HG03457 (cell line): ENCODE data around the gene FRMD4A.
"Not testable (repeated sequence)": the region's sequence is repeated elsewhere in the genome, so short reads cannot be mapped to it uniquely, and the experiment has no call there.

Source experiments
- ATAC-seq: cut with Tn5 transposase; IDR thresholded peaks from one replicate; pipeline ENCODE4 v1.9.1; 2021; ENCODE audit warnings: moderate number of reproducible peaks; ENCODE audit not compliant: unreplicated experiment

Gene FRMD4A

DNA sequence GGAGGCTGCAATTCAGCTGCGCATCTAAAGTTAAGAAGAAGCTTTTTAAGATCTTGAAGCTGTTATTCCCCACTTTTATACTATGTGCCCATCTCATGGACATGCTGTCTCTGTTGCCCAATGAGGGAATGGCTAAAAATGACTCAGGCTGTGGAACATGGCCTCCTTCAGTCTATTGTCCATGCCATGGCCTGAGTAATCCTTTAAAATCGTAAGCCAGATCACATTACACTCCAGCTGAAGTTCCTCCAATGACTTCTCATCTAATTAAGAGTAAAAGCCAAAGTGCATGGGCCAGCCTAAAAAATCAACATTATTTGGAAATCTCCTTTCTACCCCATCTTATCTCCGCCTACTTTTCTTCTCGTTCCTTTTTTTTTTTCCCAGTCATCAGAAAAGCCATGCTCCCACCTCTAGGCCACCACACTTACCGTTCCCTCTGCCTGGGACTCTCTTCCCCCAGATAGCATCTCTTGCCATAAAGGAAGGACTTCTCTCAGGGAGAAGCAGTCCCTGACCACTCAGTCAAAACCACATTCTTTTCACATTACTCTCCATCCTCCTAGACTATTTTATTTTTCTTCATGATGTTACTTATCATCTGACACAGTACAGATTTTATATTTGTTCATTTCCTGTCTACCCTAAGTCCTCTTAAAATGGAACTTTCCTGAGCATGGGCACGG is 406.5 kb downstream of the FRMD4A start:
- no peak for ATAC-seq

DNA sequence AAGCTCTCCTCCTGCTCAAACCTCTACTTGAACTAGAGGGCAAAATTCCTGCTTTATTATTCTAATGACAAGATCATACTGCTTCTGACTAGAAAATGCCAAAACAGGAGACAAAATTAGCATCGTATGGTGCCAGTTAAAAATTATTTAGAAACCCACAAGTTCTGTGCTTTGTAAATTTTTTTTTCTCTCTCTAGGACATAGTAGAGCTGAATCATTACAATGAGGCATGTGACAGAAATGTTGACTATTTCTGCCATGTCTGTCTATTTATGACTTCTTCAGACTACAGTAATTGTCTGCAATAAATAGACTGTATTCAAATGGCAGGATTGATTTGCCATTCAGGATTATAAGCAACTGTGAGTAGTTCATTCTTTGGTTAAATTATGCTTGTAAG is 408.1 kb downstream of the FRMD4A start:
- ATAC-seq, result no peak

DNA sequence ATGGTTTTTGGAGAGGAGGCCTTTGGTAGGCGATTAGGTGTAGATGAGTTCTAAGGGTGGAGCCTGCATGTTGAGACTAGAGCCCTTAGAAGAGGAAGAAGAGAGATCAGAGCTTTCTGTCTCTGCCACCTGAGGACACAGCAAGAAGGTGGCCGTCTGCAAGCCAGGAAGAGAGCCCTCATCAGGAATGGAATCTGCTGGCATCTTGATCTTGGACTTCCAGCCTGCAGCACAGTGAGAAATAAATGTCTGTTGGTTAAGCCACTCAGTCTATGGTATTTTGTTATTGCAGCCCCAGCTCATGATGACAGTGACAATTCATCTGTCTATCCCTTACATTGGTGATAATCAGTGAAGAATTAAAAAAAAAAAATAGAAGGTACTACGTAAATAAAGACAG is 408.8 kb downstream of the FRMD4A start:
- no peak for ATAC-seq

GRCh38 chr10:13921131-13921530 is 409.6 kb downstream of the FRMD4A start:
- not testable (repeated sequence) for ATAC-seq

DNA sequence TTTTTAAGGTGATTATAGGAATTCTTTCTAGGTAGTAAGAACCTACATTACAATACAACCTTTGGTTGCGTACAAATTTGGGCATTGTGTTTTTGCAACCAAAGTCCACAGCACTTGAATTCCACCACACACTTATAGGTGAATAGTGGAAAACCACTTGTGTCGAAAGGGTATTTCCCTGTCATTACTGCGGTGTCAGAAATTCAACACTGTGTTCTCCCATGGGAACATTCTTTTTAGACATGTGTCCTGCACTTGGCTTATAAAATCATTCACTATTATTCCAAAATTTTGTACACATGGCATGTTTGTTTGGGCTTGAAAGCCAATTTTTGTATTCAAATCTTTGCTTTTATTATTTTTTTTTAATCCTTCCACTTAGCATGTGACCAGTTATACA is 410.3 kb downstream of the FRMD4A start:
- ATAC-seq, result no peak

DNA sequence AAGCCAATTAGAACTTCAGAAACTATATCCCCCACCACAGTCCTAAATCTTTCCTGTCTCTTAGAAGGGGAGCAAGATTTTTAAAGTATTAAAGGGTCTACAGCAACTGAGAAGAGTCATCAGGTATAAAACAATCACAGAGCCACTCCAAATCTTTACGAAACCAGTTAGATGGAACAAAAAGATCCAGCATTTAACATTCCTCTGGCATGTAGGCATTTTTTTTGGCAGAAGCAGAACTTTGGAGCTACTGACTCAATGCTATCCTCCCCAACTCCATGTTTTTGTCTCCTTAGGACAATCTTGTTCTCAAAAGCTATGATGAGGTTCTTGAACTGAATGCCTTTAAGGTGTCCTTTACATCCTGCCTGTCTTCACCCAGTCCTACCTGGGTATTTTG is 410.7 kb downstream of the FRMD4A start:
- ATAC-seq, result no peak

DNA sequence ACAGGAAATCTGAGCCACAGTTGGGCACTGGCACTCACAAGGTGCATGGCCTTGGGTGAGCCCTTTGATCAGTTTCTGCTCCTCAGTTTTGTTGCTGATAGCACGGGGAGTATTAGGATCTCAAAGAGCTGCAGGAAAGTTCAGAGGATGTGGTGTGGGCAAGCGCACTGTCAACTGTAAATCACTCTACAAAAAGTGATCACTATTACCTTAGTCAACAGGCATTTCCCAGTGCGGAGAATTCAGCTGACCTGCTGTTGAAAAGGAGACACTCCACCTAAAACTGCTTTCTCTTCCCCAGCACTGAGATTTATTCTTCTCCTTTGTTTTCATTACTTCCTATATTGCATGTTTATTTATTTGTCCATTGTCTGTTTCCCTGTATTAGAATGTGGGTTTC is 412.9 kb downstream of the FRMD4A start:
- ATAC-seq, result no peak

- no peak for ATAC-seq
These were observed 414.3 kb downstream of the FRMD4A start for GRCh38 chr10:13916384-13916947.

GRCh38 chr10:13915710-13916109 is 415.0 kb downstream of the FRMD4A start:
- no peak for ATAC-seq

GRCh38 chr10:13913897-13914296 is 416.8 kb downstream of the FRMD4A start:
- no peak for ATAC-seq

DNA sequence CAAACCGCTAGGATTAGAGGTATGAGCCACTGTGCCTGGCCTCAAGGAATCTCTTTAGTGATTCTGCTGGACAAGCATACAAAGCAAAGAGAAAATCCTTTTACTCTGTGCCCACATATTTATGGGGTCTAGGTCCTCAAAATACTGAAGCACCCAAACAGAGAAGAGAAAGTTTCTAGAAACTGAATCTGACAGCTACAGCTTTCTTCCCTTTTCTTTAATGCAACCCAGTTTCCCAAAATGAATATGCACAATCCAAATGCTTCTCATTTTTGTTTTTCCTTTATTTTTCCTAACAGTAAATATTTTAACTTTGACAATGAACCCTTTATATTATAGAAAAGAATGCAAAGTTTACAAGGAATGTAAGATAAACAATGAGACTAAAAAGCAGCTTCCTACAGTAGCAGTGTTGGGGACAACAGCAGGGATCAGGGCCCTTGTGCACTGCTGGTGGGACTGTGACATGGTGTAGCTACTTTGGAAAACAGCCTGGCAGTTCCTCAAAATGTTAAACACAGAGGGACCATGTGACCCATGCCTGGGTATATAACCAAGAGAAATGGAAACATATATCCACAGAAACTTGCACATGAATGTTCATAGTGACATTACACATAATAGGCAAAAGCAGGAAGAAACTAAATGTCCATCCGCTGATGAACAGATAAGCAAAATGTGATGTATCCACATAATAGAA is 418.8 kb downstream of the FRMD4A start:
- ATAC-seq, result no peak

DNA sequence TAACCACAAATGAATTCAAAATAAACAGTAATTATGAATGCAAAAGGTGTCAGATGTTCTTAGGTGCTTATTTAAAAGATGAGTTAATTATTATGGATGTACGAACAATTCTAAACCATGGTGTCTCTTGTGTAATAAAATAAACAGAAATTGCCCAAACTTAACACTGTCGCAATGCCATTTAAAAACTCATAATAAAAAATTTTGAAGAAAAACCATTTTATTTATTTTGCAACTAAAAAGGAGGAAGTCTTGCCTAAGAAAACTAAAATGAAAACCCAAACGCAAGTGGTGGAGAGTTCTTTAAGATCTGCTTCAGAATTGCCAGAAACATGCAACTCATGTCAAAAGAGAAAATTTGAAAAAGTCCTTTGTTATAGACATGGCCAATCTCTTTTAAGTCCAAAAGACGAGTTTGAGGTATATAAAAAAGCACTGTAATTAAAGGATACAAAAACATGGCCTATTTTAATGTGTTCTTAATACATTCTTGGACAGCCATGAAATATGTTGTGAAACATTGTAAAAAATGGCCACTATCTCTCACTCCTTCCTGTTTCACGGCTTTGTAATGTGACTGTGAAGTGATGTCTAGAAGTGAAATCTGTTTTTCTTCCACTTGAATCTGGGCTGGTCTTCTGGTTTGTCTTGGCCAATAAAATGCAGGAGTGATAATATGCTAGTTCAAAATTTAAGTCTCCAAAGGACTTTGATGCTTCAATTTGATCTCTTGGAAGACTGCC is 421.0 kb downstream of the FRMD4A start:
- no peak for ATAC-seq

DNA sequence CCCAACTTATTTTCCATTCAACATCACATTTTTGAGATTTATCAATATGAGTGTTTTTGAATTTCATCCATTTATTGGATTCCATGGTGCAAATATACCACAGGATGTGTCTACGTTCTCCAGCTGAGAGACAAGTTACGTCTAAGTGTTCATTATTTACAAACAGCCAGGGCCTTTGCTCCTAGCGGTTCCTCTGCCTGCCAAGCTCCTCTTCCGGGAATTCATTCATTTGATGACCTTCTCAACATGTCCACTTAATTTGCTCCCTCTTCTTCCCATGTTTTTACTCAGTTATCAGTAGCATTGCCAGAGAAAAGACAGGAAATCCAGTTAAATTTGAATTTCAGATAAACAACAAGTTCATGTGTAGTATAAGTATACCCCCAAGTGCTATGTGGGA is 422.2 kb downstream of the FRMD4A start:
- no peak for ATAC-seq

DNA sequence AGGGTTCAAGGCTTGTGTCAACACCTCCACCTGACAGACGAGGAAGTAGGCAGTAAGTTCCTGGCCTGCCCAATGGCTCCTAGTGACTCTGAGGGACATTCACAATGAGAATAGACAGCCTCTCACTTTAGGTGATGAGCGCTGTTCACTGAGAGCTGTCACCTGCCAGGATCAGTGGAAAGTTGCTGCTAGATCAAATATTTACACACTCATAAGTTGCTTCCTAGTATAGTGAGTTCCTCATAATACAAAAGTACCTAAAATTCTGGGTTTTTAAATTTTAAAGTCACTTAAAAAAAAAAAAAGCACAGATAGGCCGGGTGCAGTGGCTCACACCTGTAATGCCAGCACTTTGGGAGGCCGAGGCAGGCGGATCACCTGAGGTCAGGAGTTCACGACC is 423.2 kb downstream of the FRMD4A start:
- no peak for ATAC-seq

DNA sequence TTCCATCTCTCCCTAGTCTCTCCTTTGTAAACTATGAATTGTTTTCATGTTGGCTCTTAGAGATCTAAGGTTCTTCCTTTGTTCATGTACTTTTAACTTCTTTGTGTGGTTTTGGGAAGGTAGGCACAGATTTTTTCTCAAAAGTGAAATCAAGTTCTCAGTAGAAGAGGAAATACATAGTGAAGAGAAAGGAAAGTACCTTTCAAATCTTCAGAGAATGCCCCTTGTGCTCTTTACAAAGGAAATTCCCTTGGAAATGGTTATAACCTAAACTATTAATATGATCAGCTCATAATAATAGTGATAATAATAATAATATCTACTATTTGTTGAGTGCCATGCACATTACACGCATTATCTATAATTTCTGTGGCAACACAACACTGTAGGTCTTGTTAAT is 425.4 kb downstream of the FRMD4A start:
- ATAC-seq, result no peak

- ATAC-seq, result no peak
These were observed 426.7 kb downstream of the FRMD4A start for GRCh38 chr10:13904064-13904463.

DNA sequence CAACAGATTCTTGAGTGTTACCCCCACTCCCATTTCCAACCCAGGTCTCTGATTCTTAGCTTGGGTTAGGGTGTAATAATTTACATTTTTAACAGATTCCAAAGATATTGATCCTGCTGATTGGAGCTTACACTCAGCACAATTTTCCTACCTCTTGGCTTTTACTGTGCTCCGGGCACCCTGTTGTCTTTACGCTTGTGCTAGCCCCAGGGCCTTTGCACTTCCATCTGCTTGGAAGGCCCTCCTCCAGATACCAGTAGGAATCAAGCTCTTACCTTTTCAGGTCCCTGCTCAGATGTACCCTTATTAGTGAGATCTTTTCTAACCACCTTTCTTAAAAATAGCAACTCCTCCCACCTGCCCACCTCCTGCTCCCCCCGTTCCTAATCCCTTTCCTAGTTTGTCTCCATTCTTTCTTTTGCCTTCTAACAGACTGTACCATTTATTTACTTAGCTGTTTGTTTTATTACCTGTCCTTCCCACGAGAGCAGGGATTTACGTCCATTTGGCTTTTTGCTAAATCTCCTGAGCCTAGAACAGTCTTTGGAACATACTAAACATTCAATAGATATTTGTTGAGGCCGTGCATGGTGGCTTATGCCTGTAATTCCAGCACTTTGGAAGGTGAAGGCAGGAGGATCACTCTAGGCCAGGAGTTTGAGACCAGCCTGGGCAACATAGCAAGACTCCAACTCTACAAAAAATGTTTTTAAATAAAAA is 427.7 kb downstream of the FRMD4A start:
- ATAC-seq, result no peak

GRCh38 chr10:13899941-13900340 is 430.8 kb downstream of the FRMD4A start:
- ATAC-seq, result no peak

DNA sequence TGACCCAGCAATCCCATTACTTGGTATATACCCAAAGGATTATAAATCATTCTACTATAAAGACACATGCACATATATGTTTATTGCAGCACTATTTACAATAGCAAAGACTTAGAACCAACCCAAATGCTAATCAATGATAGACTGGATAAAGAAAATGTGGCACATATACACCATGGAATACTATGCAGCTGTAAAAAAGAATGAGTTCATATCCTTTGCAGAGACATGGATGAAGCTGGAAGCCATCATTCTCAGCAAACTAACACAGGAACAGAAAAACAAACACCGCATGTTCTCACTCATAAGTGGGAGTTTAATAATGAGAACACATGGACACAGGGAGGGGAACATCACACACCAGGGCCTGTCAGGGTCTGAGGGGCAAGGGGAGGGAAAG is 434.6 kb downstream of the FRMD4A start:
- ATAC-seq, result not testable (repeated sequence)

GRCh38 chr10:13894412-13895093 is 436.2 kb downstream of the FRMD4A start:
- ATAC-seq, result no peak
